ENCODE results near the gene SLC35C1. TPM values are rescaled to one million over a fixed set of nuclear protein-coding genes. Genes with fewer than 3 reads are reported as not detected.

Gene SLC35C1
- 10 to 100 TPM in 3 of 8 experiments, 1 to 10 TPM in 5; 4.5 to 27.2 (median 7.1) TPM for total RNA-seq

DNA sequence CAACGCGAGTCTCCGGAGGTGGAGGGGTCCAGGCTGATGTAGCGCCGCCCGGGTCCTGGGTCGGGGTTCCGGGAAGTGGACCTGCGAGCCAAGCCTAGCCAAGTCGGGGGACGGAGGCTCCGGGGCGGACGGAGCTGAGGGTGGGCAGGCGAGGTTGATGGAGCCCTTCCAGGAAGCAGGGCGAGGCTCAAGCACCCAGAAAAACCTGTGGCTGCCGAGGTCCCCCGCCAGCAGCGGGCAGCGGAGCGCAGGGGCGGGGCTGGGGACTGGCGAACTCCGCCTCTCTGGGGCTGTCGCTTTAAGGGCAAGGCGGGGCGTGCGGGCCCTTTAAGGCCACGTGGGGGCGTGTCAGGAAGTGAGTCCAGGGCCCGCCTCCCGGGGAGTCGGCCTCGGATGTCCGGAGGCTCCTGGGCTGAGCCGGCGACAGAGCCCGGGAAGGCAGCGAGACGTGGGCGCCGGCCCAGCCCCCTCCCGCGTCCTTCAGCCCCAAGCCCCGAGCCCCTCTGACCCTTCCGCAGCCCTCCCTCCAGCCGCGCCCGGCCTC is at the start of gene SLC35C1:
TSS of gene SLC35C1 (plus strand) at position 389 of the 544 bp plus-strand sequence. CDS start 653 bp downstream, outside the sequence.
- Histone ChIP-seq H3K27ac (peak within 1 kb of the TSS; percentile 80 to 92), H3K4me3 (peak within 1 kb of the TSS; percentile 58 to 79 (median 62)), H3K4me1 (replicated peaks in 1 of 2) (peaks cover 20 to 22% of the 10 kb centered on the region in 2 donors)
- peak; percentile 65 to 91 (median 86) for ATAC-seq (replicated peaks in 6 of 8)
- no CpG with 5 or more reads among the region's 49 CpGs for WGBS, 10 experiments
- in situ Hi-C loops (cut with MboI; ENCODE audit: low pct_unique_long_range_greater_than_20kb in 2 of 9, low sequenced_read_pairs in 9 of 9, unreplicated experiment in 9 of 9): no loop called here

DNA sequence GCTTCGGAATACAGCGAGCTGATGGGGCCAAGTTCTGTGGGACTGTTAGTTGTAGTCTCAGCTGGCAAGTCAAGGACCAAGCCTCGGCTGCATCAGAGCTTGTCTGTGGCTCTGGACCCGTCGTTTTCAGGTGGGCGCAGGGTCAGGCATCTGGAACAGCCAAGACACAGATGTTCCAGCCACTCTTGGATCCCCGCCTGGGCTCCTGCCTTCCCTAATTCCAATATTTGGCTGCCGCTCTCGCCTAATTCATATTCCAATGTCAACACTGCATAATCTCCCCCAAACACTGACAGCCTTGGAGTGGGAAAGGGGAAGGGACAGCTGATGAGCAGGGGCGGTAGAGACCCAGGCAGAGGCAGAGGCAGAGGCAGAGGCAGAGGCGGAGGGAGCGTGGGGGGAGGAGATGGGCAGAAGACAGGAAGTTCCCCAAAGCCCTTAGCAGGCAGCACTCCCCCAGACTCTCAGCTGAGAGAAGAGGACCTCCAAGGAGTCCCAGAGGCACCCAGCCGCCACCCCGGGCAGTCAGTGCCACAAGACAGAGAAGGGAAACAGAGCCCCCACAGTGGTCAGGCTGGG is 49.6 kb upstream of the SLC35C1 start:
- peak in 1 of 8 experiments; percentile 45 for ATAC-seq (replicated peaks in 6 of 8)
- no peak overlapping the region for H3K27ac ChIP-seq
- WGBS, 10 experiments: 0 to 100% (median 50%) methylated on average over 1 to 8 of the region's 14 CpGs; no CpG with 5 or more reads in 2 of the 10 experiments
- in situ Hi-C loops (cut with MboI; ENCODE audit: low pct_unique_long_range_greater_than_20kb in 2 of 9, low sequenced_read_pairs in 9 of 9, unreplicated experiment in 9 of 9): loop anchor here in 7 of 9 experiments (25.0 kb wide), 2 partner anchors 368 to 393 kb away; no protein-coding TSS in a partner anchor
- H3K4me1 ChIP-seq (replicated peaks in 1 of 2): peaks cover 13 to 17% of the 10 kb centered on the region in 2 donors
- H3K4me3 ChIP-seq: no peak overlapping the region

DNA sequence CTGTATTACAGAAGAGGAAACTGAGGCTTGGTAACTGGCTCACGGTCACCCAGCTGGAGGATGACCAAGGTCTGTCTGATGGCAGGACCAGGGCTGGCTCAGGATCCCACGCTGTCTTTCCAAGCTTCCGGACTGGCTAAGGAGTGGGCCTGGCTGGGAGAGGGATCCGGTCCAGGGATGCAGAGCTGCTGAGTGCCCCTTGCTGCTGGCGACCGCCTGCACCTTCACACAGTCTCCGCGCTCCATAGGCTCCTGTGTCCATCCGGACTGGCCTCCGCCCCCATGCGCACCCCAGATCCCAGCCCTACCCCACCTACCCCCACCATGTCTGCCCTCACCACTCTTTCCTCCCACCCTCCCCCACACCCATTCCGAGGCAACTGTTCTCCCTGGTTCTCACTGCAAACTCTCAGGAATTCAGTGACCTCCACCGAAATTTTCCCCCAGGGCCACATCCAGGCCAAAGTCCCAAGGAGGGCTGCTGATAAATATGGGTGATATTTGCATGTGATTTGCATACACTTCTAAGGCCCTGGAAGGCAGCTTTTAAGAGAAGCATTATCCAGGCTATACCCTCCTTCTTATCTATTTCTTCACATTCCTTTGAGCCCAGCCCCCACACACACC is 48.5 kb upstream of the SLC35C1 start:
- ATAC-seq (replicated peaks in 6 of 8): peak in 1 of 8 experiments; percentile 6
- no peak overlapping the region for H3K4me3 ChIP-seq
- peaks cover 6 to 9% of the 10 kb centered on the region in 2 donors for H3K4me1 ChIP-seq (replicated peaks in 1 of 2)
- in situ Hi-C loops (cut with MboI; ENCODE audit: low pct_unique_long_range_greater_than_20kb in 2 of 9, low sequenced_read_pairs in 9 of 9, unreplicated experiment in 9 of 9): loop anchor here in 7 of 9 experiments (25.0 kb wide), 2 partner anchors 369 to 394 kb away; no protein-coding TSS in a partner anchor
- no peak overlapping the region for H3K27ac ChIP-seq
- WGBS, 10 experiments: 0 to 80% (median 40%) methylated on average over 1 of the region's 13 CpGs; no CpG with 5 or more reads in 7 of the 10 experiments

DNA sequence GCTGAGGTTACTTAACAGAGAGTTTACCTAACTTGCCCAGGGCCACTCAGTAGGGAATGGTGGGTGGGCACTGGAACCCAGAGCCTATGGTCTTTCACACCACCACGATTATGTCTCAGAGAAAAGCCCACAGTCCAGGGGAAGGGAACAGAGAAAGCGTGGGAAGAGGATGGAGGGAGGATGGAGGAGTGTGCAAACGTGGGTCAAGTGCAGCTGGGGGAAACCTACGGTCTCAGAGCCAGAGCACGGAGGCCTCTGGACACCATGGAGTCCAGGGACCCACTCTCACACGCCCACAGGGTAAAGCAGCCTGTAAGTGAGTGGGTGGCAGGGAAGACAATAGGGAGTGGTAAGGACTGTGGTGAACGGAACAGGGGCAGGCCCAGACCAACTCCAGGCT is 47.3 kb upstream of the SLC35C1 start:
- Histone ChIP-seq H3K4me1 (replicated peaks in 1 of 2) (no peaks in the 10 kb centered on the region), H3K27ac (no peak overlapping the region), H3K4me3 (no peak overlapping the region)
- in situ Hi-C loops (cut with MboI; ENCODE audit: low pct_unique_long_range_greater_than_20kb in 2 of 9, low sequenced_read_pairs in 9 of 9, unreplicated experiment in 9 of 9): loop anchor here in 7 of 9 experiments (25.0 kb wide), 2 partner anchors 370 to 395 kb away; no protein-coding TSS in a partner anchor
- 18 to 100% (median 75%) methylated on average over 1 to 2 of the region's 7 CpGs; no CpG with 5 or more reads in 6 of the 10 experiments for WGBS, 10 experiments
- ATAC-seq (replicated peaks in 6 of 8): no peak

DNA sequence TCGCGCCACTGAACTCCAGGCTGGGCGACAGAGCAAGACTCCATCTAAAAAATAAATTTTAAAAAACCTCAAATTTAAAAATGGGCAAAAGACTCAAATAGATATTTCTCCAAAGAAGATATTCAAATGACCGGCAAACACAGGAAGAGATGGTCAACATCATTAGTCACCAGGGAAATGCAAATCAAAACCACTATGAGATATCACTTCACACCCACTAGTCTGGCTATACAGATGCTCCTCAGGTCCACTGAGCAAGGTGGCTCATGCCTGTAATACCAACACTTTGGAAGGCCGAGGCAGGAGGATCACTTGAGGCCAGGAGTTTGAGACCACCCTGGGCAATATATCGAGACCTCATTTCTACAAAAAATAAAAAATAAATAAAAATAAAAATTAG is 43.3 kb upstream of the SLC35C1 start:
- in situ Hi-C loops (cut with MboI; ENCODE audit: low pct_unique_long_range_greater_than_20kb in 2 of 9, low sequenced_read_pairs in 9 of 9, unreplicated experiment in 9 of 9): loop anchor here in 7 of 9 experiments (25.0 kb wide), 2 partner anchors 374 to 399 kb away; no protein-coding TSS in a partner anchor
- Histone ChIP-seq H3K4me3 (no peak overlapping the region), H3K4me1 (replicated peaks in 1 of 2) (no peaks in the 10 kb centered on the region), H3K27ac (no peak overlapping the region)
- 29 to 100% (median 97%) methylated on average over 1 to 6 of the region's 6 CpGs; no CpG with 5 or more reads in 3 of the 10 experiments for WGBS, 10 experiments
- ATAC-seq (replicated peaks in 6 of 8): peak in 2 of 8 experiments; percentile 62 to 68

DNA sequence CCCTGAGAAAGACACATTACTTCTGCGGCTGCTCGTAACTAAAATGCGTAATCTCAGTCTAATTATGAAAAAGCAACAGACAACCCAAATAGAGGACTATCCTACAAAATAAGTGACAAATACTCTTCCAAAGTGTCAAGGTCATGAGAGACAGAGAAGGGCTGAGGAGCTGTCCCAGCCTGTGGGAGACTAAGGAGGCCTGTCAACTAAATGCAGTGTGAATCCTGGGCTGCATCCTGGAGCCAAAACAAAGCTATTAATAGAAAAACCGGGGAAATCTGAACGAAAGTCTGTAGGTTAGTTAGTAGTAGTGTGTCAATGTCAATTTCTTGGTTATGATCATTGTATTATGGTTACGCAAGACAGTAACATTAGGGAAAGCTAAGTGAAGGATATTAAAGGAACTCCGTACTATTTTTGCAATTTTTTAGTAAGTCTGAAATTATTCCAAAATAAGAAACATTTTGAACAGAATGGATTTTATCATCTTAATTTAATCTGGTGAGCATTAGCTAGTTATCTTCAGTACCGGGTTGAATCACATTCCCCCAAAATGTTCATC is 39.8 kb upstream of the SLC35C1 start:
- in situ Hi-C loops (cut with MboI; ENCODE audit: low pct_unique_long_range_greater_than_20kb in 2 of 9, low sequenced_read_pairs in 9 of 9, unreplicated experiment in 9 of 9): loop anchor here in 7 of 9 experiments (25.0 kb wide), 2 partner anchors 378 to 403 kb away; no protein-coding TSS in a partner anchor
- ATAC-seq (replicated peaks in 6 of 8): no peak
- WGBS, 10 experiments: 40 to 100% (median 82%) methylated on average over 3 to 8 of the region's 8 CpGs
- Histone ChIP-seq H3K4me3 (no peak overlapping the region), H3K27ac (no peak overlapping the region), H3K4me1 (replicated peaks in 1 of 2) (no peaks in the 10 kb centered on the region)

GRCh38 chr11:45765836-45766235 is 39.1 kb upstream of the SLC35C1 start:
- in situ Hi-C loops (cut with MboI; ENCODE audit: low pct_unique_long_range_greater_than_20kb in 2 of 9, low sequenced_read_pairs in 9 of 9, unreplicated experiment in 9 of 9): loop anchor here in 7 of 9 experiments (25.0 kb wide), 2 partner anchors 379 to 404 kb away; no protein-coding TSS in a partner anchor
- no peak overlapping the region for H3K27ac ChIP-seq
- whole genome bisulfite sequencing, 10 experiments: 0 to 82% (median 80%) methylated on average over 1 to 4 of the region's 4 CpGs; no CpG with 5 or more reads in 3 of the 10 experiments
- no peak overlapping the region for H3K4me3 ChIP-seq
- H3K4me1 ChIP-seq (replicated peaks in 1 of 2): no peaks in the 10 kb centered on the region
- ATAC-seq (replicated peaks in 6 of 8): no peak

GRCh38 chr11:45766469-45766868 is 38.5 kb upstream of the SLC35C1 start:
- H3K4me1 ChIP-seq (replicated peaks in 1 of 2): peaks cover 0 to 4% of the 10 kb centered on the region in 2 donors
- WGBS, 10 experiments: 25 to 98% (median 70%) methylated on average over 1 to 6 of the region's 7 CpGs; no CpG with 5 or more reads in 4 of the 10 experiments
- H3K4me3 ChIP-seq: no peak overlapping the region
- no peak for ATAC-seq (replicated peaks in 6 of 8)
- no peak overlapping the region for H3K27ac ChIP-seq
- in situ Hi-C loops (cut with MboI; ENCODE audit: low pct_unique_long_range_greater_than_20kb in 2 of 9, low sequenced_read_pairs in 9 of 9, unreplicated experiment in 9 of 9): loop anchor here in 7 of 9 experiments (25.0 kb wide), 2 partner anchors 379 to 404 kb away; no protein-coding TSS in a partner anchor

- Histone ChIP-seq H3K27ac (no peak overlapping the region), H3K4me1 (replicated peaks in 1 of 2) (peaks cover 3 to 7% of the 10 kb centered on the region in 2 donors), H3K4me3 (no peak overlapping the region)
- 25 to 94% (median 72%) methylated on average over 1 to 5 of the region's 5 CpGs; no CpG with 5 or more reads in 1 of the 10 experiments for WGBS, 10 experiments
- in situ Hi-C loops (cut with MboI; ENCODE audit: low pct_unique_long_range_greater_than_20kb in 2 of 9, low sequenced_read_pairs in 9 of 9, unreplicated experiment in 9 of 9): loop anchor here in 7 of 9 experiments (25.0 kb wide), 2 partner anchors 381 to 406 kb away; no protein-coding TSS in a partner anchor
- ATAC-seq (replicated peaks in 6 of 8): no peak
Observed at GRCh38 chr11:45768486-45768885, 36.5 kb upstream of the SLC35C1 start.

DNA sequence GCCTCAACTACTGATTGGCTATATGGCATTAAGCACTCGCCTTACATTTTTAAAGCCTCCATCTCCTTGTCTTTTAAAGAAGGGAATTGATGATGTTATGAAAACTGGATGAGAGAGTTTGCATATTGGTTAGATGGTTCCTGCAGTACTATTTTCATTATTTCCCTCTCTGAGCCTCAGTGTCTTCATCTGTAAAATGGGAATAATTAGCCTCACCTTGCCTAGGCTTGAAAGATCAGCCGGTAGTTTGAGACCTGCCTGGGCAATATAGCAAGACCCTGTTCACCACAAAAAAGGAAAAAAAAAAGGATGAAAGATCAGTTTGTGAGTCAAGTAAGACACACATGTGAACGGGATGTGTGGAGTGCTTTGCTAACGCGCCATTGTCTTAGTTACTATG is 35.0 kb upstream of the SLC35C1 start:
- no peak for ATAC-seq (replicated peaks in 6 of 8)
- in situ Hi-C loops (cut with MboI; ENCODE audit: low pct_unique_long_range_greater_than_20kb in 2 of 9, low sequenced_read_pairs in 9 of 9, unreplicated experiment in 9 of 9): loop anchor here in 8 of 9 experiments (10.0 to 25.0 kb wide), 3 partner anchors 383 to 408 kb away; no protein-coding TSS in a partner anchor
- H3K4me1 ChIP-seq (replicated peaks in 1 of 2): peaks cover 3 to 7% of the 10 kb centered on the region in 2 donors
- H3K27ac ChIP-seq: no peak overlapping the region
- H3K4me3 ChIP-seq: no peak overlapping the region
- WGBS, 10 experiments: 73 to 100% (median 90%) methylated on average over 2 to 5 of the region's 5 CpGs

DNA sequence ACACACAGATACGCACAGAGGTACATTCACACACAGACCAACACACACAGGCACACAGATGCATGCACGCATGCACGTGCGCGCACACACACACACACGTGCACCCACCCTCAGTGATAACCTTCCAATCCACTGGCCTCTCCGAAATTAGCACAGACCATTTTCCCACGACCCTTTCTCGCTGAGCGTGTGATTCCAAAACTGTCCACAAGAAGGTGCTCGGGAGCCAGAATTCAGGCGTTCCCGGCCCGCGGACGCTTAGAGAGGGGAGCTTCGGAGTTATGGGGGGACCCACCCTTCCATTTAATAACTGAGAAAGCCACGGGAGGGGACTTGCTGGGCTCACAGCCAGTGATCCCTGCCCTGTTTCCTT is 33.8 kb upstream of the SLC35C1 start:
- Histone ChIP-seq H3K4me3 (peak overlapping the region; percentile 23 to 37 (median 32)), H3K27ac (no peak overlapping the region), H3K4me1 (replicated peaks in 1 of 2) (peaks cover 3 to 7% of the 10 kb centered on the region in 2 donors)
- 6 to 100% (median 17%) methylated on average over 1 to 5 of the region's 18 CpGs; no CpG with 5 or more reads in 6 of the 10 experiments for WGBS, 10 experiments
- ATAC-seq (replicated peaks in 6 of 8): peak; percentile 36 to 59 (median 54)
- in situ Hi-C loops (cut with MboI; ENCODE audit: low pct_unique_long_range_greater_than_20kb in 2 of 9, low sequenced_read_pairs in 9 of 9, unreplicated experiment in 9 of 9): loop anchor here in 8 of 9 experiments (10.0 to 25.0 kb wide), 3 partner anchors 384 to 409 kb away; no protein-coding TSS in a partner anchor
